ENCODE measurements around the gene RIOX2. TPM values are rescaled to one million over a fixed set of nuclear protein-coding genes. Genes with fewer than 3 reads are reported as not detected.
"Not testable (repeated sequence)": the region's sequence is repeated elsewhere in the genome, so short reads cannot be mapped to it uniquely, and the experiment has no call there.

Gene RIOX2
- total RNA-seq (2014; rRNA removed; shearing (Covaris generic); ENCODE audit: low replicate concordance) = 72.3 and 76.2 TPM in 2 replicates

DNA sequence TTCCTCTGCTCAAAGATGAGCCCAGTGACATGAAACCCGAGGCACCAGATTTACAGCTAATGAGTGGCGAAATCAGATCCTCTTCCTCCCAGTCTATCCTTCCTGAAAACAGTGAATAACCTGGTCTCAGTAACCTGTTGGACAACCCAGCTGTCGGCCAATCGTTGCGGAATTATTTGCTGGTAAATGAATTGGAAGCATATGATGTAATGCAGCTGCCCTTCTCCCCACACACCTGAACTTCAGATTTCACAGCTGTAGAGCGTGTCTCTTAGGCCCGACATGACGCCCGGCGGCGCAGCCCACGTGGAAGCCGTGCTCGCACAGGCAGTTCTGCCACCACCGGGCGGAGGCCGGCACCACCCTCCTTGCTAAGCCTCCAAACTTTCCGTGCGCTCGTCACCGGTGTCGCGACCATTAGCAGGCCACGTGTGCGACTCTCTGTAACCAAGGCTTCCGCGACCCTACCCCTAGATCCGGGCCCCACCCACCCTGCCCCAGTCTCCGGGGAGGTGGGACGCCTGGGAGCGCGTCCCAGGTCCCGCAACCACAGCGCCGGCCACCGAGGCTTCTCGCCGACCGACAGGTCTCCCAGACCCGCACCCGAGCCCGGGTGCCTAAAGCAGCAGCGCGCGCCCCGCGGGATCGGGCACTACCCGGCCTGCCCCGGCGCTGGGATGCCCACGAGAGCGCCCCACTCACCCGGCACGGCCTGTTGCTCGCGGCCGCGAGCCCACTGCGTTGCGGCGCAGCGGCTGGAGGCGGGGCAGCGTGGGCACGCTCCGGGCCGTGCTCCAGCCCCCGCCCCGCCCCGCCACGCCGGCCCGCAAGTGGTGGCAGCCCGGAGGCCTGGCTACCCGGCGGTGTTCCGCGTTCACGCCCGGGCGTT, at the start of gene RIOX2:
RIOX2 (minus strand) TSS at position 753 of the 889 bp plus-strand sequence. CDS start 4,838 bp downstream, outside the sequence.
- no peaks in the 10 kb centered on the region for H3K27me3 ChIP-seq
- H3K36me3 ChIP-seq = peaks cover 13% of the 10 kb centered on the region
- peak within 1 kb of the TSS; percentile 73 for H3K4me3 ChIP-seq
- no peaks in the 10 kb centered on the region for H3K9me3 ChIP-seq
- DNase-seq = peak; percentile 83

DNA sequence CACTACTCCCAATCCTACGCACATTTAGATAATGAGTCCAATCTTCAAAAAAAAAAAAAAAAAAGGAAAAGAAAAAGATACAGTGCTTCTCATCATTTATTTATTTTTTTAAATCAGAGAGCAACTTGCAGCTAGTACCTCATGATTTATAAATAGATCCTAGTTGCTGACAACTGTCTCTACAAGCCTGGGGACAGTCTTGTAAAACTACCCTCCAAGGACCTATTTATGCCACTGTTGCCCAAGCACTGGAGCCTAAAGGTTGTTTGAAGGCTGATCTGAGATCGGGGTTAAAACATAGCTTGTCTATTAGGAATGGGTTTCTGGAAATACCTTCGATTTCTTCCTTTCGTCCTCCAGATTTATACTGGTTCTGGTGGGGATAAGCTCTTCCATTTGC, 48.2 kb upstream of the RIOX2 start:
- Histone ChIP-seq H3K27me3 (no peaks in the 10 kb centered on the region; the same call in 1 of the 2 replicates), H3K36me3 (no peaks in the 10 kb centered on the region), H3K4me3 (no peak overlapping the region), H3K9me3 (no peaks in the 10 kb centered on the region)
- DNase-seq = no peak

DNA sequence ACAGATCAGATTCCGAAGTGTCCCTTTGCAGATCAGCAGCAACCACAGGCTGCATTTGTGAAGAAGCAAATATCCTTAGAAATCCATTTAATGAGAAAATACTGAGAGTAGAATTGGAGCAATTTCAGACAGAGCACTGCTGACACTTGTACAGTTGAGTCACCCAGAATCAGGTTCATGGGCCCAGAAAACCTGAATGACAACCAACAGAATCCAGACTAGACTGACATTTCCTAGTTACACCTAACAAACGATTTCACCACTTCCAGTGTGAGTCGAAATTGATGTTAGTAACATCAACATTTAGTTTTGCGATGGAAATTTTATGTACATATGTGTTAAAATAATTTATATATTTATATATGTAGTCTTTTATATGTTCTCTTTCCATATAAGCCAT, 46.1 kb upstream of the RIOX2 start:
- no peak for DNase-seq
- Histone ChIP-seq H3K4me3 (no peak overlapping the region), H3K36me3 (no peaks in the 10 kb centered on the region), H3K27me3 (no peaks in the 10 kb centered on the region; the same call in 1 of the 2 replicates), H3K9me3 (no peaks in the 10 kb centered on the region)

DNA sequence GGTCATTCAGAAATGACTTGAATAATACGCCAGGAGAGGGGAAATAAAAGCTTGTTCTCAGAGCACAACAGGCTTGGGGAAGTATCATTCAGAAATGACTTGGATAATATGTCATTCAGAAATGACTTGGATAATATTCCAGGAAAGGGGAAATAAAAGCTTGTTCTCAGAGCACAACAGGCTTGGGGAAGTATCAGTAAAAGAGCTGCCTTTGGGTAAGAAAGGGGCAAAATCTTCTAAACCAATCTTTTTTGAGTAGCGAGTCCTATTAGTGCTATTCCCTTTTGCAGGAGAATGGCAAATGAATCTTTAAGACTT, 42.0 kb upstream of the RIOX2 start:
- no peaks in the 10 kb centered on the region for H3K36me3 ChIP-seq
- H3K27me3 ChIP-seq = no peaks in the 10 kb centered on the region
- no peak overlapping the region for H3K4me3 ChIP-seq
- no peaks in the 10 kb centered on the region for H3K9me3 ChIP-seq
- no peak for DNase-seq

DNA sequence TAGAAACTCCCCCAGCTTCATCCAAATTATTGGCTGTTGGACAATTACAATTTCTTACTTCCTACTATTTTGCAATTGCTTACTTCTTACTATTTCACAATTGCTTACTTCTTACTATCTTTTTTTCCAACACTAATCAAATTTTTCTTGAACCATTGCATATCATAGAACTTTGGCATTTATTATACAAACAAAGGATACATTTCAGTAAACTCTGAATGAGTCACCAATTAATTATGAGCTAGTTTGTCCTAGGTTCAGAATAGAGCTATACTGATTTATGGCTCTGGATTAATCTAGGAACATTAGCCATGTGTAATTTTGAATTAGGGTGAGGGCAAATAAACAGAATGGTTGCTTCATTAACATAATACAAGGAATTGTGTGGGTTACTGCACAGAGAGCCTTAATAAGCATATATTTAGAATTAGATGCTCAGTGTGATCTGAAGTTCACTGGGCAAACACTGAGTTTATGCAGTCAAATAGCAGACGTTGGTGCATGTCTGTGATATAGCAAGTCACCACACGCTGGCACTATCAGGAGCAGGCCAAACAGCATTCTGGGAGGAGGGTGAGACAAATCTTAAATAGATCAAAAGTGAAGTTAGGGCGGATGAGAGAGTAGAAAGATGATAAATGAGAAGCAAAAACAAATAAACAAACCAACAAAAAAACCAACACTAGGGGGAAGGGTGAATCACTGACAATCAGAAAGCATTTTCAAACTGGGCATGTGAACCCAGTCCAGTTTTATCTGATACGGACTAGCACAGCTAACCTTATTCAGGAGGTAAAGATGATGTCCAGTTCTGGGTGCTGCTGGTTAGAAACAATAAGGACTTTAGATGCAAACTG, 41.4 kb upstream of the RIOX2 start:
- Histone ChIP-seq H3K27me3 (no peaks in the 10 kb centered on the region), H3K4me3 (no peak overlapping the region), H3K36me3 (no peaks in the 10 kb centered on the region), H3K9me3 (no peaks in the 10 kb centered on the region)
- peak; percentile 25 for DNase-seq

DNA sequence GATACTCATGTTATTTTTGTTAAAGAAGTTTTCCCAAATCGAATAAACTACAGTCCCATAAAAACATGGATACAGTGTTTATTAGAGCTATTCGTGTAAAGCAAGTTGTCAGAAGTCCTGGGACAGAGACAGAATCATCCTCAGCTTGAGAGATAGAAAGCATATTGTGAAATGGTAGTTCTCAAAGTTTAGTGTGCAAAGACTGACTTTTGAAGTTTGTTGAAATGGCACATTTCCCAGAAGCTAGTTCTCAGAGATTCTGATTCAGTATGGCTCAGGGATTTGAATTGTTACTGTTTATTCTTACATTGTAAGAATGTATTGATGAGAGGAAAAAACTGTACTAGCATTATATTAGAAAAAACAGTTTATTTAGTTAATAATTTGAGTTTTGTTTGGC, 40.7 kb upstream of the RIOX2 start:
- H3K4me3 ChIP-seq = no peak overlapping the region
- H3K9me3 ChIP-seq = no peaks in the 10 kb centered on the region
- no peak for DNase-seq
- H3K36me3 ChIP-seq = no peaks in the 10 kb centered on the region
- H3K27me3 ChIP-seq = no peaks in the 10 kb centered on the region

DNA sequence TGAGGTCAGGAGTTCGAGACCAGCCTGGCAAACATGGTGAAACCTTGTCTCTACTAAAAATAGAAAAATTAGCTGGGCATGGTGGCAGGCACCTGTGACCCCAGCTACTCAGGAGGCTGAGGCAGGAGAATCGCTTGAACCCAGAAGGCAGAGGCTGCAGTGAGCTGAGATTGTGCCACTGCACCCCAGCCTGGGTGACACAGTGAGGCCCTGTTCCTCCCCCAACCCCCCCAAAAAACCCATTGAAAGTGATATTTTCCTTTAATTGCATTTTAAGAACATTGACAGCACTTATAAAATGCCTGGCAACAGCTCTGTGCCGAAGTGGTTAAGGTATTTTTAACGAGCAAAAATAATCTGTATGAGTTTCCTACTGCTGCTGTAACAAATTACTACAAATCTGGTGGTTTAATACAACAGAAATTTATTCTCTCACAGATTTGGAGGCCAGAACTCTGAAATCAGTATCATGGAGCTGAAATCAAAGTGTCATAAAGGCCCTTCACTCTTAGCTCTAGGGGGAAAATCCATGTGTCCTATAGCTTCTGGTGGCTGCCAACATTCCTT, 38.7 kb upstream of the RIOX2 start:
- H3K9me3 ChIP-seq, H3K27me3 ChIP-seq, H3K36me3 ChIP-seq, DNase-seq, H3K4me3 ChIP-seq: not testable (repeated sequence)

DNA sequence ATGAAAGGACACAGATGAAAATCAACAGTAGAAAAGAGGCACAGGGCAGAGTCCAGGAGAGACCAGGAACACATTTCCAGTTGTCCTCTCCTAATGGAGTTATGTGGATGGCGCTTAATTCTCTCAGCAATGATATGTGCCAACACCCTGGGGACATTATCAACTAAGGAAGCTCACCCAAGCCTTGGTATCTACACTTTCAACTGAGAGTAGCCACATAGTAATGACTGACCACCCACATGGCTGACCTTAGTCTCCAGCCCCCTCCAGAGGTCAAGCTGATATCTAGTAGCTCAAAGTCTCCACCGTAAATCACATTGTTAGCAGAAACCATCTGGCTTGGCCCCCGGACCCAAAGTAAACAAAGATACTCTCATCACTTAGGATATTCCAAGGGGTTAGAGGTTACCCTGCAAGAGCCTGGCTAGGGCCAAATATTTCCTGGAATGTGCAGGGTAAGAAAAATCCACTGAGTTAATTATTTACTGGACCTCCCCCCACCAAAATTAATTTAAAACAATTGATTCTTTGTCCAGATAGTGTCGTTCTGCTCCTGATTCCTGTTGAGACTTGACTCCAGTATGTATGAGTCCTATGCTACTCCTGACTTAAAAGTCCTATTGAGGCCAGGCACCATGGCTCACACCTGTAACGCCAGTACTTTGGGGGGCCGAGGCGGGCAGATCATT, 38.1 kb upstream of the RIOX2 start:
- no peak for DNase-seq
- Histone ChIP-seq H3K4me3 (no peak overlapping the region), H3K27me3 (no peaks in the 10 kb centered on the region), H3K9me3 (no peaks in the 10 kb centered on the region), H3K36me3 (no peaks in the 10 kb centered on the region)

DNA sequence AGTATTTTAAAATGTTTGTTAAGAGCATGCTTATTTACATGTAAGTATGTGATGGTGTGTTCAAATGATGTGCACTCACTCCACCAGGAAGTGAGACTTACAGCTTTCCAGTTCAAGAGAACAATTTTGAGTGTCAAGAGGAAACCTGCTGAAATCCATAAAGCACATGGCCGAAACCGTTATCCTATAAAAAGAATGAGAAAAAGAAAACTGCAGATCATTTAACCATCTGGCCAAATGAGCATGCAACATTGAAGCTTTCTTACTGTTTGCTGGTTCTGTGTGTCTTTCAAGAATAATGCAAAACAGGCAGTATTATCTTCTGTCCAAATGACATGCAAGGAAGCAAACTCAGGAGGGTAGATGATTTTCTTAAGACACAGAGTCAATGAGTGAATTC, 36.6 kb upstream of the RIOX2 start:
- no peak for DNase-seq
- Histone ChIP-seq H3K9me3 (no peaks in the 10 kb centered on the region), H3K4me3 (no peak overlapping the region), H3K36me3 (no peaks in the 10 kb centered on the region), H3K27me3 (no peaks in the 10 kb centered on the region)

DNA sequence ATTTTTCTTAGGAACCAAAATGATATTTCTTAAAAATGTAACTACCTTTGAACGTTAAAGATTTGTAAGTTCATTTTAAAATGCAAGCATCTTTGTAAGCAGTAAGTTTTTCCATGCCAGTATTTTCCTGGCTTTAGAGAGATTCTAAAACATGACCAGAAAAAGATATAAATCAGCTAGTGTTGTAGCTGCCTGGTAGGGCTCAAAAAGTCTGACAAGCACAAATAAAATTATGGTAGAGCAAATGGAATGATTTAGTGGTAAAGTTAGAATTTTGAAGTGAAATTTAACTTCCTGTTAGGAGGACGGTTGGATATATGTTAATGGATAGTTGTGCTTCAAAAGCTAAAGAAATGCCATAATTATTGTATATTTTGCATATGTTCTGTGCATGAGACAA, 33.2 kb upstream of the RIOX2 start:
- 0 out of 2 replicates have a peak, but pooled peaks cover 5% of the 10 kb centered on the region for H3K27me3 ChIP-seq
- no peaks in the 10 kb centered on the region for H3K36me3 ChIP-seq
- H3K4me3 ChIP-seq = no peak overlapping the region
- no peak for DNase-seq
- H3K9me3 ChIP-seq = no peaks in the 10 kb centered on the region

DNA sequence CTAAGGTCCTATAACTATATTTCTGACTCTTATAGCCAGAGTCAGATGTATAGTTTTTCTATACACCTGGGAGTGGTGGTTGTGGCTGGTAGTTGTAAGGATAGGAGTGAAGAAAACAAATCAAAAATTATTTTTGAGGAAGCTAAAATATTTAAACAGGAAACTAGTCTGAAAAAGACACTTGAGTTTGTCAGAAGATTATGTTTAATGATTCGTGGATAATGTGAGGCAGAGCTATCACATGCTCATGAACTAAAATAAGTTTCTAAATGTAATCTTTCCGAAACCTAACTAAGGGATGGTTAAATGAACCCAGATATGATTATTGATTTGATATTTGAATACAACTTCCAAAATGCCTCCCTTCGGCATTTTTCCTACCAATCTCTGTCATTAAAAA, 32.5 kb upstream of the RIOX2 start:
- Histone ChIP-seq H3K36me3 (no peaks in the 10 kb centered on the region), H3K9me3 (no peaks in the 10 kb centered on the region), H3K4me3 (no peak overlapping the region), H3K27me3 (0 out of 2 replicates have a peak, but pooled peaks cover 5% of the 10 kb centered on the region)
- no peak for DNase-seq

DNA sequence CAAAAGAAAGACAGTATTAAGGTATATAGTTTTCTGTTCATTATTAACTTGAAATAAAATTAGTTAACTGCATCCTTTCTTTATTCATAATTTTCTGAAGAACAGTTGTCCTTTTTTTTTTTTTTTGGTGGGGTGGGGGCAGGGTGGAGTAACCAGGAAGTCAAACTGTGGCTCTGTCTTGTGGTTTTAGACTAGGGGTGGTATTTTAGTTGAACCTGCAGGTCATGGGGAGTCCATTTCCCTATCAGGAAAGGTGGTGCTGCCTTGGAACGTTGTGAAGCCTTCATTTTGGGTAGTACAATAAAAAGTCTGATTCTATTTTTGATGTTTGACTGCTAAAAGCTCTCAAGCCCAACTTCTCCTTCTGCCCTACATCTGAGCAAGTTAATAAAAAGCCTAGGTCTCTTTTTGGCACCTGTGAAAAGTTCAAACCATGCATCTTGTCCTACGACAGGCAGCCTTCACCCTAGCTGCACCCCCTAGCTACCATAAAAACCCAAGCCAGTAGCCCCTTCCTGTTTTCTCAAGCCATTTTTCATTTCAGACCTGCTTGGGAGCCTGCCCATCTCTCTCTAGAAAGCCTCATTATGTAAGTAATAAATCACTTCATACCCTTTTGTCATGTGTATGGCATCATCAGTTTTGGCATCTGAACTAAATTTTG, 31.2 kb upstream of the RIOX2 start:
- Histone ChIP-seq H3K9me3 (no peaks in the 10 kb centered on the region), H3K27me3 (0 out of 2 replicates have a peak, but pooled peaks cover 5% of the 10 kb centered on the region), H3K36me3 (no peaks in the 10 kb centered on the region), H3K4me3 (no peak overlapping the region)
- no peak for DNase-seq

DNA sequence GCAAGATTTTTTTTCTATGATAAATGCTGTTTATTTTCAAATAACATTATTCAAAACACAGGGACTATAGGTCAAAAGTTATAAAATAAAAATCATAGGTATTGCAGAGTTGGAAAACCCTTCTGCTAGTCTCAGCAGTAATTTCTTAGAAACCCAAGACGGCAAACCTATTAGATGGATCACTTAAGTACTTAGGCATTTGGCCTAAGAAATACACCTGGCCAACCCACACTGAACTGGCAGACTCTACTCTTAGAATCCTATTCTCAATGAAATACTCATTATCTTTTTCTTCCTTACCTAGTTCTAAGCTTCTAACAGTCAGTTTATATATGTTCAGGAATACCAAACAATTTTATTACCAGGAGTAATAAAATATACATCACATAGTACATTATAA, 30.5 kb upstream of the RIOX2 start:
- DNase-seq = no peak
- Histone ChIP-seq H3K27me3 (0 out of 2 replicates have a peak, but pooled peaks cover 5% of the 10 kb centered on the region), H3K36me3 (no peaks in the 10 kb centered on the region), H3K9me3 (no peaks in the 10 kb centered on the region), H3K4me3 (no peak overlapping the region)

DNA sequence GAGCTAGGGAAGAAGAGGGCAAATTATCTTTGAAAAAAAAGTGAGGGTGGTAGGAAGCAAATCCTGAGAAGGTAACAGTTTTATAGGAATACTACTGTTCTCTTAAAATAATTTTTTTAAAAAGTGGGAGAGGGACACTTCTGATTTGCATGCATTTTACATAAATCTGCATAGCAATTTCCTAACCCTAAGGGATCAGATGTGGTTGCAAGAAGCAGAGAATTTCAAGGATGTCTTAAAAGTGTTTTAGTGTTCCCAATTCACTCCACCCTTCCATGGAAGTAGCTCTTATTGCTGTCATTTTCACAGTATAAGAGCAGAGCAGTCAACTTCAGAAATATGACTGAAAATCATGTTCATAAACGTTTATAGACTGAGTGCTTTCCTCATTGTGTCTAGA, 27.8 kb upstream of the RIOX2 start:
- H3K36me3 ChIP-seq = no peaks in the 10 kb centered on the region
- H3K27me3 ChIP-seq = 0 out of 2 replicates have a peak, but pooled peaks cover 5% of the 10 kb centered on the region
- H3K9me3 ChIP-seq = no peaks in the 10 kb centered on the region
- H3K4me3 ChIP-seq = no peak overlapping the region
- DNase-seq = no peak

DNA sequence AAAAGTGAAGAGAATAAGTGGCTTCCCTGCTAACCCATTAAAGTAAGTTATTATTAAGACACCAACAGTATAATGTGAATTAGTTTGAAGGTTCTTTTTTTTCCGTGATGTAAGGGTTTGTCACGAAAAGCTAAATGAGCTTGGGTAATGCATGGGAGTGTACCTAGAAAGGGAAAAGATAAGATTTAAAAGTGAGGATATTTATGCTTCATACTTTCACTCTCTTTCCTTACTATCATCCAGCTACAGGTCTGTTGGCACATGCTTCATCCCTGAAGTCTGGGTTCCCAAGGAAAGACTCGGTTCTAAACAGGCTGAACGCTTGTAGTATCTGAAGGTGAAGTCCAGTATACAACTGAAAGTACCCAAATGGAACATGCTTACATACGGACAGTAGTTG, 26.9 kb upstream of the RIOX2 start:
- Histone ChIP-seq H3K4me3 (no peak overlapping the region), H3K27me3 (0 out of 2 replicates have a peak, but pooled peaks cover 5% of the 10 kb centered on the region), H3K9me3 (no peaks in the 10 kb centered on the region), H3K36me3 (no peaks in the 10 kb centered on the region)
- DNase-seq = no peak

DNA sequence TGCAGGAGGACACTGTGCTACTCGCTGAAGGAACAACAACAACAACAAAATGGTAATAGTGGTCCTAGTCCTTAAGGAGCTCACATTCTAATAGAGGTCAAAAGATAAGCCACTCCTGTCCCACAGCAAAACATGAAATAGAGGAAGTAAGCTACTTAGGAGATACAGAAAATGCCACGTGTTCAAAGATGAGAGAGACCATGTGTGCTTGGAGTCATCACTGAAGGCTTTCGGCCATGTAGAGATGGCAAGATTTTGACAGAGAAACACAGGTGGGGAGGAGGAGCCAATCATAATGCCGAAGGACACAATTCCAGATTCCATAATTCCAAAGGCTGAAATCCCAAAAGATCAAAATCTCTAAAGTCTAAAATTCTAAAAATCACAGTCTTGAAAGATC, 24.8 kb upstream of the RIOX2 start:
- DNase-seq = no peak
- no peak overlapping the region for H3K4me3 ChIP-seq
- H3K27me3 ChIP-seq = peaks cover 9% of the 10 kb centered on the region; the same call in 1 of the 2 replicates
- no peaks in the 10 kb centered on the region for H3K36me3 ChIP-seq
- no peaks in the 10 kb centered on the region for H3K9me3 ChIP-seq
